Globus pallidus (tissue), 1 donor: ENCODE data around the gene GIMAP2.
"Not testable (repeated sequence)": the region's sequence is repeated elsewhere in the genome, so short reads cannot be mapped to it uniquely, and the experiment has no call there.

Experiments
- DNase-seq: peaks from one replicate; pipeline ENCODE4 v3.0.0-alpha.2; 2015; ENCODE audit warnings: low spot score

Gene GIMAP2

DNA sequence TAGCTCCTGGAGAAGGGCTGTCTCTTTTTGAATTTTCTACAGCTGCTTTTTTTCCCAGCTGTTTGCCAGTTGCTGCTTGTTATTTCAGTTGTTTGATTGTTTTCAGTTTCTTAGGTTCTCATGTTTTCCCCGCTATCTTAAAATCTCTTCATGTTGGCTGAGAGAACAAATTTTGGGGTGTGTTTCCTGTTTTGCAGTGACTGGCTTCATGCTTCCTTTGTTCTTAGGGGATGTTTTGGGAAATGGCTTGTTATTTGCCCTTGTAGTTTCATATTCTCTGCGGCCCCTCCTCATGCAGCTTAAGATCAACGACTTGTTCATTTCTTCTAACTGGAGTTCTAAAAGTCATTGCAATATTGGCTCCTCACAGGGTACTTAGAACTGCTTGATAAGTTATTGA lies 8.7 kb upstream of the GIMAP2 start:
- DNase-seq: not testable (repeated sequence)

DNA sequence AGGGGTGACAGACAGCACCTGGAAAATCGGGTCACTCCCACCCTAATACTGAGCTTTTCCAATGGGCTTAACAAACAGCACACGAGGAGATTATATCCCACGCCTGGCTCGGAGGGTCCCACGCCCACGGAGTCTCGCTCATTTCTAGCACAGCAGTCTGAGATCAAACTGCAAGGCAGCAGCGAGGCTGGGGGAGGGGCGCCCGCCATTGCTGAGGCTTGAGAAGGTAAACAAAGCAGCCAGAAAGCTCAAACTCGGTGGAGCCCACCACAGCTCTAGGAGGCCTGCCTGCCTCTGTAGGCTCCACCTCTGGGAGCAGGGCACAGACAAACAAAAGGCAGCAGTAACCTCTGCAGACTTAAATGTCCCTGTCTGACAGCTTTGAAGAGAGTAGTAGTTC lies 6.9 kb upstream of the GIMAP2 start:
- DNase-seq: not testable (repeated sequence)

DNA sequence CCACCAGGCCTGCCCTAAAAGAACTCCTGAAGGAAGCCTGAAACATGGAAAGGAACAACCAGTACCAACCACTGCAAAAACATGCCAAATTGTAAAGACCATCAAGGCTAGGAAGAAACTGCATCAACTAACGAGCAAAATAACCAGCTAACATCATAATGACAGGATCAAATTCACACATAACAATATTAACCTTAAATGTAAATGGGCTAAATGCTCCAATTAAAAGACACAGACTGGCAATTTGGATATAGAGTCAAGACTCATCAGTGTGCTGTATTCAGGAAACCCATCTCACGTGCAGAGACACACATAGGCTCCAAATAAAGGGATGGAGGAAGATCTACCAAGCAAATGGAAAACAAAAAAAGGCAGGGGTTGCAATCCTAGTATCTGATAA lies 5.1 kb upstream of the GIMAP2 start:
- not testable (repeated sequence) for DNase-seq

DNA sequence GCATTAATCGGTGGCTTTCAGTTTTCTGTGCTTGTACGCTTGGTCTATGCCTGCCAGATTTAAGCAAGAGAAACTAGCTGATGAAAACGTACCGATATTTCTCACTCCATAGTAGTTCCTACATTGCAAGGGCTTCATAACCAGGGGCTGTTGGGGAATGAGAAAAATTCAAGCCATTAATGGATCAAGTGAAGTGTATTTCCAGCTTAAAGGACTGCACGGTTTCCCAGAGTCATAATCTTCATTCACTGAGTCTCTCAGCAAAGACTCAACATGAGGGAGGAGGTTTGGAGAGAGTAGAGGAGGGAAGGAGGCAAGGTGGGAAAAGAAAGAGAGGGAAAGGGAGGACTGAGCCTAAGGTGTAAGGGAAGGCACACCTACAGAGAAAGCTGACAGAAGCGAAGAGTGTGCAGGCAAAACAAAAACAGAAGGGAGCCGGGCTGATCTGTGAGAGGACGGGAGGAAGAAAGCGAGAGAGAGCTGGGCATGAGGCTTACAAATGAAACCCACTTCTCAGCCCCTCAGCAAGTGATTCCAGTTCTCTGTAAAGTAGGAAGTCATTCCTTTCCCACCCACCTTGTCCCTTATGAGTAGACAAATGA lies 625 bp downstream of the GIMAP2 start:
- no peak for DNase-seq

DNA sequence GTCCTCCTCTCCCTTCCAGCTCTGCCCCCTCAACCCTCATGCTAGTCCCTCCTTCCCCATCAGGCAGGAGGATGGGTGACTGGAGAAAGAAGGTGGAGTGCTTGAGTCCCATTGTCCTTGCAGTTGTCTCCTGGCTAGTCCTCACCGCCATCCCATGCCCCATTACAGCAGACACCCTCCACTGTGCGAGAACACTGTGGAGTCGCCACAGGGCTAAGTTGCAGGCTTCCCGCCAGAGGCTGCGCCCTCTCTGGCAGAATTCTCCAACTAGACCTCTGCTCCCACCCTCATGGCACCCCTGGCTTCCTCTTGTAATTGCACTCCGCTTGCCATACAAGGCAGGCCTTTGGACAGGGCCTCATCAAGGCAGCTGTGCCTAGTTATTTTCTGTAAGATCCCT lies 3.1 kb downstream of the GIMAP2 start:
- DNase-seq: no peak

DNA sequence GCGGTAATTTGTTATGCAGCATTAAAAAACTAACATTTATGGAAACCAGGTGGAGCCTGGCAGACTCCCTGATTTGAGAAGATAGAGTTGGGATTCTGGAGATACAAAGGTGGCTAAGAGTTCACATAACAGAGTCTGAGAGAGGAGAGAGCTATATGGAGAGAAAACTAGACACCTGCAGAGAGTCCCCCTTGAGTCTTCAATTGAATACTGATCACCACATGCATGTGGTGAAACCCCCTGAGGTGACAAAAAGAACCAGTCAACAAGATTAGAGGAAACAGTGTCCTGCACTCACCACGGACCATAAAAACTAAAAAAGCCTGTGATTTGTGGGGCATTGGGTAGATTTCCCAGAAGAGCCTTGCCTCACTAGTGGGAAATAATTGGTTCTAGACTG lies 10.1 kb downstream of the GIMAP2 start:
- DNase-seq: no peak

DNA sequence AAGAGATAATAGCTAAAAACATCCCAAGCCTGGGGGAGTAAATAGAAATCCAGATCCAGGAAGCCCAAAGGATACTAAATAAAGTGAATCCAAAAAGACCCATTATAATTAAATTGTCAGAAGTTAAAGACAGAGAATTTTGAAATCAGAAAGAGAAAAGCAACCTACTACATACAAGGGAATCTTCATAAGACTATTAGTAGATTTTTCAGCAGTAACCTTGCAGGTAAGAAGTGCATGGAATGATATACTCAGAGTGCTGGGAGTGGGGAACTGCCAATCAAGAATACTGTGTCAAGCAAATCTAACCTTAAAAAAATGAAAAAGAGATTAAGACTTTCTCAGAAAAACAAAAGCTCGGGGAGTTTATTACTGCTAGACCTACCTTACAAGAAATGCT lies 17.7 kb downstream of the GIMAP2 start:
- no peak for DNase-seq

DNA sequence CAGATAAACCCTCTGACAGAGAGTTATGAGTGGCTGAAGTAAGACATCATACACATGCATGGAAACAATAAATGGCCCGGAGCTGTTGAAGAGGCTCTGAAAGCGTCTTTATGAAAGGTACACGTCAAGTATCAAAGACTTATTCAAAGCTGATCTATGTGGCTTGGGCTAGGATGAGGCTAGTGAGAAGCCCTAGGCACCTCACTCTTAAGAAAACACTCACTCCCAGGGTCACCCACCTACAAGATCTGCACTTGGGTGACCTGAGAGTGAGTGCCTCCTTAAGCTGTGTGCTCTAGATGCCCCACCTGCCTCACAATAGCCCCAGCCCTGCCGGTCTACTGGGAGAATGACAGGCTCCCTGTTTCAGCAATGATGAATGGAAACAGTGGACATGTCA lies 29.8 kb downstream of the GIMAP2 start:
- DNase-seq: no peak

DNA sequence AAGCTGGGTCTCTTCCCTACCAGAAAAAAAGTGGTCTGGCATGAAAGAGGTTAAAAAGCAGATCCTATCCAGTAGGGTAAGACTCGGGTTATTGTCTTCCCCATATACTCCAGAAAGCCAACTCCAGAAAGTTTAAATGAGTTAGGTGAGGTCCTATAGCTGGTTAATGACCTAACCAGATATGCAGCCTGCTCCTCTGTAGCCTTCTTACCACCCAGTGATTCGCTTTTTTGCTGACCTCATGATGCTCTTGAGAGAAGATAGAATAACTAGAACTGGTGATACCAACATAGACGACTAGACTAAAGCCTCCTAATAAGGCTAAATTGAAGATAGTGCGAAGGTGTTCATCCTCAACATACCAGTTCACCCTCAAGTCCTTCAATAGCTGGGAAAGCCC lies 30.2 kb downstream of the GIMAP2 start:
- DNase-seq: no peak

DNA sequence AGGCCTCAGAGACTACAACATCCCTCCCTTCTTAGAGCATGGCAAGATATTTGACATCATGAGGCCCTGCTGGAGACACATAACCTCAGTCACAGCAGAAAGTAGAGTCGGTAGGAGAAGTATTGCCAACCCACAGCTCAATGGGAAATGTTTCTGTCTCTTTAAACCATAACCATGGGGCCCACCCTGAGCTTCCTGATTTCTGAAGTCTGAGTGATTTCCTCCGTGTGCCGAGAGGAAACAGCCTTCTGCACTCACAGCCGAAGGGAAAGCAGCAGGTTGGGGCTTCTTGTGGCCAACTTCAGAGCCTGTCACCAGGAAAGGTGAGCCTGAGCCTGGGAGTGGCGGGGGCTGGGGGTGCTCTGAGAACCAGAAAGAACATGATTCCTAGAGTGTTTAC lies 30.9 kb downstream of the GIMAP2 start, which contains the start of gene GIMAP1:
GIMAP1 (plus strand) TSS at position 246 of the 400 bp plus-strand sequence. CDS start 2,435 bp downstream, outside the sequence.
- DNase-seq: peak; percentile 48

DNA sequence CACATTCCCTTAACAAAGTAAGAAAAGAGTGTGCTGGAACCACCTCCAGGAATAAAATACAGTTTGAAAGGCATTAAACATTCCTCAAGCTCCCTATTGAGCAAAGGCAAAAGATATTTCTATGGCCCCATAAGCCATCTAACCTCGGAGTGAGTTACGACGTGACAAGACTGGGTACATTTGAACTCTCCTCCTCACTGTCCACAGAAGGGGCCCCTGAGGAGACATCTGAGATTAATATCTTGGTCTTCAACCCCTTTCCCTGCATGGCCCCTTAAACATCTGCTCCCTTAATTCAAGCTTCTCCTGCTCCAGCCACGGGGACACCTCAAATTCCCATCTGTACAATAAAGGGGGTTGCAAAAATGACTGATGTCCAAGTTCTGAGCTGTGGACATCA lies 31.4 kb downstream of the GIMAP2 start:
- DNase-seq: no peak

GRCh38 chr7:150717814-150718420 lies 32.4 kb downstream of the GIMAP2 start:
- DNase-seq: no peak

- DNase-seq: no peak
Measured at GRCh38 chr7:150719436-150719835, 33.9 kb downstream of the GIMAP2 start.

GRCh38 chr7:150719960-150720891 lies 34.7 kb downstream of the GIMAP2 start:
- no peak for DNase-seq

GRCh38 chr7:150721970-150722373 lies 36.5 kb downstream of the GIMAP2 start:
- no peak for DNase-seq

DNA sequence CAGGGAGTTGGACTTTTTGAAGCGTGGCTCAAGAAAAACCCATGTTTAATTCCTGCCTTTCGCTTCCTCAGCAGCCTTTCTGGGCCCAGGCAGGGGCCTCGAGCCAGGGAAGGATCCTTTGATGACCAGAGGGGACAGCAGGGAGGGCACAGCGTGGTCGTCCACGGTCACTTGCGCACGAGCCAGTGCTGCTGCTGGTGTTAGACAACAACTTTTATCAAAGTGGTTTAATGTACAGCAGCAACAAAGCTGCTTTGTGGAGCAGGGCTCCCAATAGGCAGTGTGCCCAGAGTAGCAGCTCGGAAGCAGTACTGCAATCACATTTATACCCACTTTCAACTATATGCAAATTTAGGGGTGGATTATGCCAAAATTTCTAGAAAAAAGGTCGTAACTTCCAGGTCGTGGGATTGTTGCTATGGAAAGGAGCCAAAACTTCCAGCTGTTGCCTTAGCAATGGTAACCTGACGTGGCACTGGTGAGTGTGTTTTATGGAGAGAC lies 37.0 kb downstream of the GIMAP2 start:
- DNase-seq: peak; percentile 24

- no peak for DNase-seq
Measured at GRCh38 chr7:150723467-150723866, 38.0 kb downstream of the GIMAP2 start.

DNA sequence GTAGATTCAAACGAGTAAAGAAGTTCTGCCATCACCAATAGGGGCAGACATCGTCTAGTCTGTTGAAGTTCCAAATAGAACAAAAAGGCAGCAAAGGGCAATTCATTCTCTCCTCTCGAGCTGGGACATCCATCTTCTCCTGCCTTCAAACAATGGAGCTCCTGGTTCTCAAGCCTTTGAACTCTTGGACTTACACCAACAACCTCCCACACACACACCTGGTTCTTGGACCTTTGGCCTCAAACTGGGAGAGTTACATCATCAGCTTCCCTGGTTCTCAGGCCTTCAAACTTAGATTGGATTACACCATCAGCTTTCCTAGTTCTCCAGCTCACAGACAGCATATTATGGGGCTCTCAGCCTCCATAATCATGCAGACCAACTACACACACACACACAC lies 41.9 kb downstream of the GIMAP2 start:
- no peak for DNase-seq

DNA sequence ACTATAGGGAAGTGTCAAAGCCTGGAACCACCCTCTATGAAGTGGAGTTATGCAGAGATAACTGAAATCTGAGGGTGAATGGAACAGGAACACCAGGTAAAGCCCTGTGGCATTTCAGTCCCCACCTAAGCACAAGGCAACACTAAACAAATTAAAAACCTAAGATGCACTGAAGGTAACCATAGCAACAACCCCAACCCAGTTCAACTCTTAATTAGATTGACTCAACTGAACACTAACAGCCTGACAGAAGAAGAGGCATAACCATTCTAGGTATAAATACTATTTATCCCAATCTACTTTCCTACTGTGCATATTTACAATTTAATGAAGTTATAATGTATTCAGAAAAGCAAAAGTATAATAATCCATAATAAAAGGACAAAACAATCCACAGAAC lies 42.5 kb downstream of the GIMAP2 start:
- no peak for DNase-seq

- no peak for DNase-seq
Measured at GRCh38 chr7:150728609-150729008, 43.1 kb downstream of the GIMAP2 start.

DNA sequence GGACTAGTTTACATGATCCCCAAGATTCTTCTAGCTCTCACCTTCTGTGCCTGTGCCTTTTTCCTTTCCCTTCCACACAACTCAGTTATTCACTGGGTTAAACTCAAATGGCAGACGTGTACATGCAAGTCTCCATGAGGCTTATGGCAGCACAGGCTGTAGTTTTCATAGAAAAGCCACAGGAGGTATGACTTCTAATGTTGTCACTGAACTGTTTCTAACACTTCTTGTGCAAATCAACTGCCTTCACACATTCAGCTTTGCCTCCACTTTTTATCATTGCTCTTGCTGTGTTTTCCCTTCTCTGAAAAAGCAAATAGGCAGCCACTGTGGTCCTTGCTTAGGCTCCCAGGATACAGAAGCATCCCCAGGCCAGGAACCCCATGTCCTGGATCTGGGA lies 46.4 kb downstream of the GIMAP2 start:
- DNase-seq: no peak

- no peak for DNase-seq
Measured at GRCh38 chr7:150732786-150733481, 47.4 kb downstream of the GIMAP2 start.
